ENCODE results near the gene SUSD4. TPM values are rescaled to one million over a fixed set of nuclear protein-coding genes. Genes with fewer than 3 reads are reported as not detected.

Gene SUSD4
- total RNA-seq, 1 experiment from 2014 or later: 3.5 TPM

- no peak overlapping the region for H3K9ac ChIP-seq (ENCODE audit: extremely low read depth, insufficient read length, low read length)
- H2BK12ac ChIP-seq (ENCODE audit: insufficient read length, low read depth, low read length): no peak overlapping the region
- no peak overlapping the region for H3K56ac ChIP-seq (ENCODE audit: insufficient read length, low read depth, low read length)
- no peak overlapping the region for H4K5ac ChIP-seq (ENCODE audit: insufficient read length, low read depth, low read length)
- H3K9me3 ChIP-seq (ENCODE audit: control insufficient read depth, low read depth, low read length): no peaks in the 10 kb centered on the region
- H3K14ac ChIP-seq (ENCODE audit: insufficient read depth, low read length): no peak overlapping the region; the same call in 1 of the 2 replicates
- H2BK120ac ChIP-seq (ENCODE audit: low read depth, low read length, poor library complexity, severe bottlenecking): no peak overlapping the region
- no CpG with 5 or more reads among the region's 44 CpGs for WGBS (ENCODE audit: extremely low coverage, insufficient read length, low lambda C conversion rate)
- H3K18ac ChIP-seq (ENCODE audit: insufficient read length, low read depth, low read length): no peak overlapping the region
- no peak overlapping the region for H4K8ac ChIP-seq (replicated peaks; ENCODE audit: insufficient read length, low read depth, low read length)
- TF ChIP-seq CTCF (conservative IDR thresholded peaks at IDR 0.05): no peak
- no peaks in the 10 kb centered on the region for H3K79me2 ChIP-seq (ENCODE audit: insufficient read depth, low read length)
- no peak overlapping the region for H3K27ac Mint-ChIP-seq
- H2BK5ac ChIP-seq (ENCODE audit: insufficient read length, low read length): no peak overlapping the region
- peaks cover 19% of the 10 kb centered on the region for H3K23me2 ChIP-seq (ENCODE audit: insufficient read length, low read depth, low read length, poor library complexity, severe bottlenecking)
- H3T11ph ChIP-seq (ENCODE audit: low read length): no peak overlapping the region
- no peak overlapping the region for H2BK20ac ChIP-seq (ENCODE audit: low read depth, low read length, poor library complexity, severe bottlenecking)
- no peak overlapping the region for H2BK15ac ChIP-seq (ENCODE audit: low read depth, low read length)
- H4K91ac ChIP-seq (ENCODE audit: insufficient read length, low read depth, low read length): no peak overlapping the region
- H3K4ac ChIP-seq (ENCODE audit: low read depth, low read length): no peak overlapping the region
- no peaks in the 10 kb centered on the region for H3K36me3 Mint-ChIP-seq (ENCODE audit: insufficient read depth in 1 of 3, low read depth in 3 of 3)
- DNase-seq: peak; percentile 61
- no peak overlapping the region for H3K27ac ChIP-seq (ENCODE audit: insufficient read length, low read depth, low read length)
- H2AK5ac ChIP-seq (ENCODE audit: insufficient read length, low read length): no peak overlapping the region
- peak overlapping the region; percentile 88 for H3K4me2 ChIP-seq (ENCODE audit: insufficient read depth, insufficient read length, low read length)
- H3K27me3 Mint-ChIP-seq (ENCODE audit: low read depth): peaks cover 74% of the 10 kb centered on the region
- H3K4me3 Mint-ChIP-seq: peak overlapping the region; percentile 82 to 94
- peaks cover 13 to 26% of the 10 kb centered on the region in 2 experiments for H3K4me1 Mint-ChIP-seq
- peaks cover 11% of the 10 kb centered on the region; the same call in 1 of the 2 replicates for H3K27me3 ChIP-seq (ENCODE audit: insufficient read depth, low read length)
- peaks cover 2% of the 10 kb centered on the region; the same call in 1 of the 2 replicates for H3K4me1 ChIP-seq (ENCODE audit: insufficient read depth, low read length)
- no peak overlapping the region for H2AFZ ChIP-seq (ENCODE audit: low read length)
- H3K23ac ChIP-seq (ENCODE audit: insufficient read length, low read depth, low read length): no peak overlapping the region
- no peaks in the 10 kb centered on the region for H3K79me1 ChIP-seq (ENCODE audit: insufficient read depth, low read depth, low read length, poor library complexity, severe bottlenecking)
- H4K20me1 ChIP-seq (ENCODE audit: control insufficient read depth, insufficient read depth, insufficient read length): no peaks in the 10 kb centered on the region
- H3K9me3 Mint-ChIP-seq: peaks cover 0 to 2% of the 10 kb centered on the region in 2 experiments; a peak in 2 of 5 replicates
Measured at GRCh38 chr1:223363057-223363855, 720 bp downstream of the SUSD4 start.
